Activated CD8-positive, alpha-beta memory T cell treated with anti-CD3 and anti-CD28 coated beads, Interleukin-2, amount 50 U/mL, for 4 hours (primary cell): ENCODE data around the gene SUN1.
"Not testable (repeated sequence)": the region's sequence is repeated elsewhere in the genome, so short reads cannot be mapped to it uniquely, and the experiment has no call there.

Experiments
- DNase-seq: peaks from one replicate; pipeline ENCODE4 v3.0.0-alpha.2; 2020

The SUN1 gene

GRCh38 chr7:835485-836401 is 3.5 kb downstream of the SUN1 start:
- no peak for DNase-seq

GRCh38 chr7:836429-836828 is 4.2 kb downstream of the SUN1 start:
- no peak for DNase-seq

GRCh38 chr7:837001-837400 is 4.7 kb downstream of the SUN1 start:
- no peak for DNase-seq

GRCh38 chr7:840001-840600 is 7.8 kb downstream of the SUN1 start:
- DNase-seq: no peak

- no peak for DNase-seq
Measured at GRCh38 chr7:841943-842342, 9.7 kb downstream of the SUN1 start.

GRCh38 chr7:842431-843031 is 10.3 kb downstream of the SUN1 start:
- DNase-seq: no peak

GRCh38 chr7:843230-843629 is 11.0 kb downstream of the SUN1 start:
- DNase-seq: no peak

- no peak for DNase-seq
Measured at GRCh38 chr7:844043-844442, 11.8 kb downstream of the SUN1 start.

GRCh38 chr7:844514-844913 is 12.2 kb downstream of the SUN1 start:
- DNase-seq: no peak

GRCh38 chr7:845091-845490 is 12.8 kb downstream of the SUN1 start:
- DNase-seq: no peak

- DNase-seq: no peak
Measured at GRCh38 chr7:845731-846130, 13.5 kb downstream of the SUN1 start.

GRCh38 chr7:846958-847650 is 14.8 kb downstream of the SUN1 start:
- DNase-seq: not testable (repeated sequence)

GRCh38 chr7:847728-848127 is 15.5 kb downstream of the SUN1 start:
- DNase-seq: not testable (repeated sequence)

- DNase-seq: no peak
Measured at GRCh38 chr7:849145-849544, 16.9 kb downstream of the SUN1 start.

GRCh38 chr7:849781-850180 is 17.5 kb downstream of the SUN1 start:
- no peak for DNase-seq

GRCh38 chr7:851204-851603 is 18.9 kb downstream of the SUN1 start:
- no peak for DNase-seq

GRCh38 chr7:853366-854117 is 21.3 kb downstream of the SUN1 start:
- no peak for DNase-seq

- DNase-seq: no peak
Measured at GRCh38 chr7:854118-854775, 22.0 kb downstream of the SUN1 start.

GRCh38 chr7:855686-856369 is 23.6 kb downstream of the SUN1 start:
- no peak for DNase-seq

GRCh38 chr7:856444-857095 is 24.3 kb downstream of the SUN1 start:
- DNase-seq: no peak

- no peak for DNase-seq
Measured at GRCh38 chr7:857661-858060, 25.4 kb downstream of the SUN1 start.
